HAP-1 (cell line): ENCODE measurements around the gene ZNF586.
"Not testable (repeated sequence)": the region's sequence is repeated elsewhere in the genome, so short reads cannot be mapped to it uniquely, and the experiment has no call there.

Experiments
- DNase-seq, 2 experiments: peaks; one replicate each; pipeline ENCODE4 v3.0.0-alpha.2; 2016 to 2020; ENCODE audit warnings: low spot score in 2 of 2
- H3K27me3 ChIP-seq: fragments of 250-450 bp; sonication (Bioruptor Pico); 2 replicates; pipeline ENCODE4 v1.5.1; 2020; ENCODE audit warnings: low read depth, mild to moderate bottlenecking, moderate library complexity
- H3K36me3 ChIP-seq: fragments of 250-450 bp; sonication (Bioruptor Pico); replicated peaks from 2 replicates; pipeline ENCODE4 v1.5.1; 2020; ENCODE audit warnings: mild to moderate bottlenecking
- H3K4me1 ChIP-seq: fragments of 250-450 bp; sonication (Bioruptor Pico); 2 replicates; pipeline ENCODE4 v1.5.1; 2020; ENCODE audit warnings: mild to moderate bottlenecking
- H3K4me3 ChIP-seq: fragments of 250-450 bp; sonication (Bioruptor Pico); 2 replicates; pipeline ENCODE4 v1.5.1; 2020; ENCODE audit warnings: mild to moderate bottlenecking, moderate library complexity
- H3K9me3 ChIP-seq: fragments of 250-450 bp; sonication (Bioruptor Pico); 2 replicates; pipeline ENCODE4 v1.5.1; 2020; ENCODE audit warnings: mild to moderate bottlenecking, moderate library complexity
- in situ Hi-C: fragments of 300-500 bp; cut with MboI; formaldehyde crosslinking; loops from 3 replicates; pipeline ENCODE4 v1.14.3; 2020; ENCODE audit warnings: low sequenced_read_pairs, inconsistent platforms, mixed read lengths

ZNF586 gene

DNA sequence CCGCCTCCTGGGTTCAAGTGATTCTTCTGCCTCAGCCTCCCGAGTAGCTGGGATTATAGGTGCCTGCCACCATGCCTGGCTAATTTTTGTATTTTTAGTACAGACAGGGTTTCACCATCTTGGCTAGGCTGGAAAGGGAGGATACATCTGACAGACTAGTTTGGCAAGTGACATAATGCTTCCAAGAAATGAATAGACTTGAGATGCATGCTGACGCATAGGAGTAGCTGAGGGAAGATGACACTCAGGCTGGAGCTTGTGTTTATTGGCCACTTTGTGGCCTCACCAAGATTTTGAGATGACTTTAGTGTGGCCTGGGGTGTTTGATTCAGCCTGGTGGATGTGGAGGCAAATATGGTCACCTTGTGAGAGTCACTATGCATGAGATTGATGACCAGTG is 4.0 kb downstream of the ZNF586 start:
- peaks cover 2% of the 10 kb centered on the region; the same call in 1 of the 2 replicates for H3K9me3 ChIP-seq
- H3K36me3 ChIP-seq = no peaks in the 10 kb centered on the region
- in situ Hi-C loops = no loop called here
- H3K4me3 ChIP-seq = no peak overlapping the region
- H3K4me1 ChIP-seq = no peaks in the 10 kb centered on the region
- DNase-seq = no peak
- H3K27me3 ChIP-seq = no peaks in the 10 kb centered on the region

DNA sequence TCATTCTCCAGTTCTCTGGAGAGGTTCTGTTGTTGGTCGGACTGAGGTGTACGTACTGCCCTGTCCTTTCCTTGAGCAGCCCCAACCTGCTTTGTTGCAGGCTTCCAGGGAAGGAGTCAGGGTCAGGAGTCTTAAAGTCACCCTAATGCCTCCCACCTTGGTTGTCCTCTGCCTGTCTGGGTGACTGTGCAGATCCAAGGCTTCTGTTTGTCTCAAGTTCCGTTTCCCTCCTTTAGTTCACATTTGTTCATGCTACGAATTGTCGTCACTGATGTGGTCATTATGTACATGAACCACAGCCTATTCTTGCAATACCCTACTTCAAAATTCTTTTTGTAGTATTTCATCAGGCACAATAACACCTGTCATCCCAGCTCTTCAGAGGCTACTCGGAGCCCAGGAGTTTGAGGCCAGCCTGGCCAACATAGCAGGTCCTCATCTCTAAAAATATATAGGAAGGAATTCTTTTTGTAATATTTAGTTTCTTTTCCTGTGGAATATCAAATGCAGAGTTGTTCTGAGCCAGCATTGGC is 7.4 kb downstream of the ZNF586 start:
- in situ Hi-C loops = no loop called here
- H3K4me3 ChIP-seq = no peak overlapping the region
- no peaks in the 10 kb centered on the region for H3K4me1 ChIP-seq
- DNase-seq = no peak
- H3K9me3 ChIP-seq = peaks cover 9% of the 10 kb centered on the region
- no peaks in the 10 kb centered on the region for H3K27me3 ChIP-seq
- no peaks in the 10 kb centered on the region for H3K36me3 ChIP-seq

DNA sequence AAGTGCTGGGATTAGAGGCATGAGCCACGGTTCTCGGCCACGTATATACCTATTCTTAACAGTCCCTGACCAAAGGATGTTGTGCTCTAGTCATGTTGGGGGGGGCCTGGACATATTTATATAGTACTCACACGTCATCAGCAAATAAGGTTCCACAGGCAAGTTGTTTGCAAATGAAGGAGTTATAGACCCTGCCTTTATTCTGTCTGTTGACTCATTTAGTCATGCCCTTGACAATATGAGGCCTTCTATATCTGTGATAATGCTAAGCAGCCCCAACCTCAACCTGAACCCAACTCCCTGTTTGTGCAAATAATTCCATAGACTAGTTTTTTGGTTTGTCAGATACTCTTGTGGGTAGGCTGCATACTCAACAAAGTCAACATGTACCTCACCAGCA is 8.9 kb downstream of the ZNF586 start:
- no peak overlapping the region for H3K4me3 ChIP-seq
- H3K36me3 ChIP-seq = no peaks in the 10 kb centered on the region
- H3K9me3 ChIP-seq = peaks cover 9% of the 10 kb centered on the region
- no peak for DNase-seq
- in situ Hi-C loops = no loop called here
- H3K27me3 ChIP-seq = no peaks in the 10 kb centered on the region
- no peaks in the 10 kb centered on the region for H3K4me1 ChIP-seq

DNA sequence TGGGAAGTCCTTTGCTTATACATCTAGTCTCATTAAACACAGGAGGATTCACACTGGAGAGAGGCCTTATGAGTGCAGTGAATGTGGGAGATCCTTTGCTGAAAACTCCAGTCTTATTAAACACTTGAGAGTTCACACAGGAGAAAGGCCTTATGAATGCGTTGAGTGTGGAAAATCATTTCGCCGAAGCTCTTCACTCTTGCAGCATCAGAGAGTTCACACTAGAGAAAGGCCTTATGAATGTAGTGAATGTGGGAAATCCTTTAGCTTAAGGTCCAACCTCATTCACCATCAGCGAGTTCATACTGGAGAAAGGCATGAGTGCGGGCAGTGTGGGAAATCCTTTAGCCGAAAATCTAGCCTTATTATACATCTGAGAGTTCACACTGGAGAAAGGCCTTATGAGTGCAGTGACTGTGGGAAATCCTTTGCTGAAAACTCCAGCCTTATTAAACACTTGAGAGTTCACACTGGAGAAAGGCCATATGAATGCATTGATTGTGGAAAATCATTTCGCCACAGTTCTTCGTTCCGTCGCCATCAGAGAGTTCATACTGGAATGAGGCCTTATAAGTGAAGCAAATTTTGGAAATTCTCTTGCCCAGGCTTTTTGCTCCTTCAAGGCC is 9.9 kb downstream of the ZNF586 start:
- no peak for DNase-seq
- Histone ChIP-seq H3K9me3 (peaks cover 9% of the 10 kb centered on the region), H3K4me3 (no peak overlapping the region), H3K27me3 (no peaks in the 10 kb centered on the region), H3K4me1 (no peaks in the 10 kb centered on the region), H3K36me3 (no peaks in the 10 kb centered on the region)
- in situ Hi-C loops = no loop called here

DNA sequence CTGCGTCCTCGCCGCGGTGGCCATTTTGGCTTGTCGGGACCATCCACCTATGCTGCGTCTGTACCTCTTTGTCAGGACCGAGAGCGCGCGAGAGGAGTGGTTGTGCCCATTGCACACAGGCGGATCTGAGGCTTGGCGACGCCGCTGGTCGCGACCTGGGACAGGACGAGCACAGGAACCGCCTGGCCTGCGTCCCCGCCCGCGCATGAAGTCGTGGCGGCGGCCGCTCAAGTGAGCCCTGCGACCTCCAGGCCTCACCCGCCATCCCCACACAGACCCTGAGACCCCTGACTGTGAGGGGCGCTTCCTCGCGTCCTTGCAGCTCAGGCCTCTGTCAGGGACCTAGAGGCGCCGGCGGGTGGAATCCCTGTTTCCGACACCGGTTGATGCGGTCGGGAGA is 16.8 kb downstream of the ZNF586 start:
- Histone ChIP-seq H3K27me3 (no peaks in the 10 kb centered on the region), H3K9me3 (no peaks in the 10 kb centered on the region), H3K4me3 (no peak overlapping the region), H3K4me1 (no peaks in the 10 kb centered on the region), H3K36me3 (no peaks in the 10 kb centered on the region)
- in situ Hi-C loops = no loop called here
- DNase-seq = no peak

- H3K36me3 ChIP-seq = no peaks in the 10 kb centered on the region
- H3K4me1 ChIP-seq = no peaks in the 10 kb centered on the region
- in situ Hi-C loops = no loop called here
Observed at GRCh38 chr19:57786906-57787305, 17.4 kb downstream of the ZNF586 start.

GRCh38 chr19:57788114-57788692 is 18.7 kb downstream of the ZNF586 start:
- DNase-seq = no peak
- Histone ChIP-seq H3K27me3 (no peaks in the 10 kb centered on the region), H3K9me3 (no peaks in the 10 kb centered on the region), H3K4me3 (no peak overlapping the region), H3K4me1 (no peaks in the 10 kb centered on the region), H3K36me3 (no peaks in the 10 kb centered on the region)
- in situ Hi-C loops = no loop called here

More at GRCh38 chr19:57786906-57787305, 17.4 kb downstream of the ZNF586 start:
- no peak for DNase-seq
- Histone ChIP-seq H3K9me3 (no peaks in the 10 kb centered on the region), H3K27me3 (no peaks in the 10 kb centered on the region), H3K4me3 (no peak overlapping the region)

GRCh38 chr19:57789288-57789687 is 19.8 kb downstream of the ZNF586 start:
- H3K27me3 ChIP-seq = no peaks in the 10 kb centered on the region
- DNase-seq = no peak
- no peaks in the 10 kb centered on the region for H3K4me1 ChIP-seq
- H3K36me3 ChIP-seq = no peaks in the 10 kb centered on the region
- H3K9me3 ChIP-seq = no peaks in the 10 kb centered on the region
- in situ Hi-C loops = no loop called here
- no peak overlapping the region for H3K4me3 ChIP-seq

DNA sequence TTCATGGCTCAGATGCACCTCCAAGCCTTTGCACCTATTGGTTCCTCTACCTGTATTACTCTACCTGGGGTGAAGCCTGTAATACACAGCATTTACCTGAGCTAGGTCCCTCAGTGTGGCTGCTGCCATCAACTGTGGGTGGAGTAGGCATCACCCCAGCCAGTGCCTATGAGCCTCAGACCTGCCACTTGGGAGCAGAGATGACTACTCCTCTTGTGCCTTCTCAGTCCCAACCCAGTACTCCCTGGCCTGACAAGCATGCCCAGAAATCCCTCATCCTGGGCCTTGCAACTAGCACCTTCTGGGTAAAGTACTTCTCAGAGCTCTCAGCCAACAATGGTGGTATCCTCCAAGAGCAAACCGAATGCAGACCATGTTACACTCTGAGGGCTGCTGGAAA is 27.1 kb downstream of the ZNF586 start:
- H3K9me3 ChIP-seq, DNase-seq, H3K4me3 ChIP-seq, H3K27me3 ChIP-seq, H3K4me1 ChIP-seq, H3K36me3 ChIP-seq, in situ Hi-C loops: not testable (repeated sequence)

GRCh38 chr19:57800696-57801095 is 31.2 kb downstream of the ZNF586 start:
- Histone ChIP-seq H3K9me3 (no peaks in the 10 kb centered on the region), H3K4me1 (0 out of 2 replicates have a peak, but pooled peaks cover 4% of the 10 kb centered on the region)
- no peak for DNase-seq

DNA sequence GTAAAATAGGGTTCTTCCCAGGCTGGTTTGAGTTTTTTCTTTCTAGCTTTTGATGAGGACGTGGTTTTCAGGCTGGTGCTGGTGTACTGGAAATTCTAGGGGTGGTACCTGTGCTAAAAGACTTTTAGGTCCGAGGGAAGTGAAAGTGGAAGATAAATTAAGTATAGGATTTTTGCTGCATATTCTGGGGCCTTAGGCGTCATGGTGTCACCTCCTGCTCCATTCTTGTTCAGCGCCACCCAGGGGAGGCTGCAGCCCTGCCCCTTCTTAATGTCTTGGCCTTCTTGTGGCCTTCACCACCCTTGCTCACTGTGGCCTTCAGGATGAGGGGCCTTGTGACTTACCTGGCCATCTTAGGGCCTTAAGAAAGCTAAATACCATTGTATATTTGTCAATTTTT is 32.8 kb downstream of the ZNF586 start:
- no peaks in the 10 kb centered on the region for H3K9me3 ChIP-seq
- H3K36me3 ChIP-seq = no peaks in the 10 kb centered on the region; the same call in 1 of the 2 replicates
- in situ Hi-C loops = no loop called here
- H3K4me3 ChIP-seq = no peak overlapping the region
- H3K4me1 ChIP-seq = 0 out of 2 replicates have a peak, but pooled peaks cover 4% of the 10 kb centered on the region
- no peak for DNase-seq
- no peaks in the 10 kb centered on the region for H3K27me3 ChIP-seq

More at GRCh38 chr19:57800696-57801095, 31.2 kb downstream of the ZNF586 start:
- Histone ChIP-seq H3K36me3 (no peaks in the 10 kb centered on the region; the same call in 1 of the 2 replicates), H3K4me3 (no peak overlapping the region), H3K27me3 (no peaks in the 10 kb centered on the region)
- in situ Hi-C loops = no loop called here

- Histone ChIP-seq H3K27me3 (no peaks in the 10 kb centered on the region), H3K4me1 (0 out of 2 replicates have a peak, but pooled peaks cover 4% of the 10 kb centered on the region), H3K9me3 (no peaks in the 10 kb centered on the region), H3K36me3 (peaks cover 1% of the 10 kb centered on the region), H3K4me3 (no peak overlapping the region)
- in situ Hi-C loops = no loop called here
- DNase-seq = no peak
Observed at GRCh38 chr19:57803265-57803593, 33.8 kb downstream of the ZNF586 start.

DNA sequence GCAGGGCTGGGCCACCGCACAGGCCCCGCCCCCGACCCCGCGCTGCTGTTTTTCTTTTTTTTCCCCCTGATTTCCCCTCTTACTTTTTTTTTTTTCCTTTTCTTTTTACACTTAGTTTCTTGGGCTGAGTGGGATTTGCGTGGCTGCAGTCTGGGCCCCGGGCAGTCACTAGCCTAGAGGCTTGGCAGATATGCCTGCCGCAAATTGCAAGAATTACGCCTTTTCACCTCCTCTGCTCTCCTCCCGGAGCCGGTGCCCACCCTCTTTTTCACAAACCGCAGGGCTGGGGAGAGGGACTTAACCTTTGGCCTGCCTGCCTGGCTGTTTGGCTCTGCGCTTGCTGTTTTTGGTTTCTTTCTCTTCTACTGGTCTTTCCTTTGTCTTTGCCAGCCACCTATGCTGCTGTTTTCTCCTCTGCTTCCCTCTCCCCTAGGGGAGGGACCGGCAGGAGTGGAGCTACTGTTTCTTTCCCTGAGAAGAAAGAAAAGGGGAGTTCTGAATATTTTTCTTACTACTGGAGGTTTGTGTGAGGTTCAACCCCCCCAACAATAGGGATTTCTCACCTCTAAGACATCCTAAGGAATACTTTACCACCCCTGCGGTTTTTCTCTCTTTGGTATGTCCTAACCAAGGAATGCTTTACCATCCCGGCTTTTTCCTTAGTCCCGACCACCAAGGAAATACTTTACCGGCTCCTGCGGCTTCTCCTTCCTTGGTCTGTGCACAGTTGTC is 34.3 kb downstream of the ZNF586 start:
- Histone ChIP-seq H3K4me1 (0 out of 2 replicates have a peak, but pooled peaks cover 4% of the 10 kb centered on the region), H3K9me3 (no peaks in the 10 kb centered on the region), H3K36me3 (peaks cover 4% of the 10 kb centered on the region), H3K27me3 (no peaks in the 10 kb centered on the region), H3K4me3 (no peak overlapping the region)
- no peak for DNase-seq
- in situ Hi-C loops = no loop called here

DNA sequence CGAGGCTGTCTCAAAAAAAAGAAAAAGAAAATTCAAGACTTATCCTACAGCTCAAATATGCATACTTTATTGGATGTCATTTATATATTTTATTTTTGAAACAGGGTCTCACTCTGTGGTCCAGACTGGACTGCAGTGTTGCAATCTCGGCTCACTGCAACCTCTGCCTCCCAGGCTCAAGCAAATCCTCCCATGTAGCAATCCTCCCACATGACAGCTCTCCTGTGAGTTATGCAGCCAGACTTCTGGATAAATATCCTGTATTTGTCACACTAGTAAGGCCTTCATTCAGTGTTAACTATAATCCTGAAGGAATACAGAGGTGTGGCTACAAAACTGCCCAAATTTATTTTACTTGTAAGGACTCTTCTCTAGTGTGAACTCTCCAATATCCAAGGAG is 38.1 kb downstream of the ZNF586 start:
- Histone ChIP-seq H3K27me3 (no peaks in the 10 kb centered on the region), H3K9me3 (no peaks in the 10 kb centered on the region), H3K4me3 (no peak overlapping the region), H3K36me3 (peaks cover 19% of the 10 kb centered on the region), H3K4me1 (no peaks in the 10 kb centered on the region)
- in situ Hi-C loops = no loop called here
- no peak for DNase-seq
